CD4-positive, alpha-beta T cell treated with Interleukin-15 for 4 hours (primary cell): ENCODE results near the gene PIM1.
A peak's percentile ranks its signal among the peaks of the same experiment; 100 is the strongest.

Experiments used
- DNase-seq: peaks from one replicate; pipeline ENCODE4 v3.0.0-alpha.2; 2020; ENCODE audit warnings: low spot score

PIM1 gene

GRCh38 chr6:37137201-37138090, 32.5 kb upstream of the PIM1 start:
- peak; percentile 74 for DNase-seq

- no peak for DNase-seq
Observed at GRCh38 chr6:37138856-37139229, 31.1 kb upstream of the PIM1 start.

- DNase-seq = no peak
Observed at GRCh38 chr6:37139230-37139962, 30.6 kb upstream of the PIM1 start.

GRCh38 chr6:37140145-37140544, 29.8 kb upstream of the PIM1 start:
- DNase-seq = no peak

- no peak for DNase-seq
Observed at GRCh38 chr6:37141281-37142049, 28.5 kb upstream of the PIM1 start.

- DNase-seq = no peak
Observed at GRCh38 chr6:37142050-37142614, 27.8 kb upstream of the PIM1 start.

GRCh38 chr6:37143585-37143984, 26.4 kb upstream of the PIM1 start:
- DNase-seq = no peak

- no peak for DNase-seq
Observed at GRCh38 chr6:37145443-37145842, 24.5 kb upstream of the PIM1 start.

GRCh38 chr6:37146735-37147157, 23.2 kb upstream of the PIM1 start:
- DNase-seq = no peak

- no peak for DNase-seq
Observed at GRCh38 chr6:37149745-37150144, 20.2 kb upstream of the PIM1 start.

- no peak for DNase-seq
Observed at GRCh38 chr6:37150314-37150713, 19.6 kb upstream of the PIM1 start.

GRCh38 chr6:37155394-37156312, 14.3 kb upstream of the PIM1 start:
- DNase-seq = no peak

GRCh38 chr6:37158508-37158907, 11.4 kb upstream of the PIM1 start:
- no peak for DNase-seq

GRCh38 chr6:37160922-37161778, 8.8 kb upstream of the PIM1 start:
- DNase-seq = no peak

GRCh38 chr6:37162740-37163139, 7.2 kb upstream of the PIM1 start:
- DNase-seq = no peak

GRCh38 chr6:37168163-37168758, 1.7 kb upstream of the PIM1 start:
- no peak for DNase-seq

GRCh38 chr6:37168811-37169495, 999 bp upstream of the PIM1 start:
- peak; percentile 35 for DNase-seq

GRCh38 chr6:37170273-37171200, 585 bp downstream of the PIM1 start:
- peak; percentile 46 for DNase-seq
